CD1c-positive myeloid dendritic cell (primary cell): ENCODE data around the gene EP400.
A peak's percentile ranks its signal among the peaks of the same experiment; 100 is the strongest.

ENCODE experiments used
- DNase-seq: peaks from one replicate; pipeline ENCODE4 v3.0.0-alpha.2; 2016; ENCODE audit errors: extremely low spot score

Gene EP400

GRCh38 chr12:132123970-132124765 is 174.4 kb downstream of the EP400 start:
- peak; percentile 9 for DNase-seq

GRCh38 chr12:132124766-132125425 is 175.2 kb downstream of the EP400 start:
- DNase-seq: no peak

- no peak for DNase-seq
Observed at GRCh38 chr12:132125736-132126135, 176.0 kb downstream of the EP400 start.

- DNase-seq: no peak
Observed at GRCh38 chr12:132127041-132127440, 177.3 kb downstream of the EP400 start.

GRCh38 chr12:132129007-132129406 is 179.3 kb downstream of the EP400 start:
- DNase-seq: no peak

- no peak for DNase-seq
Observed at GRCh38 chr12:132130690-132131089, 180.9 kb downstream of the EP400 start.
